NCI-H1694 treated with DMSO at 0.1 percent for 48 hours (cell line): ENCODE data around the gene SEC22B.
"Not testable (repeated sequence)": the region's sequence is repeated elsewhere in the genome, so short reads cannot be mapped to it uniquely, and the experiment has no call there.

Experiments used
- DNase-seq: peaks from one replicate; lab custom pipeline; 2025; lab: John Stamatoyannopoulos, UW

The SEC22B gene

GRCh38 chr1:120116094-120116493 lies 60.2 kb downstream of the SEC22B start:
- DNase-seq = not testable (repeated sequence)

GRCh38 chr1:120113134-120113533 lies 63.2 kb downstream of the SEC22B start:
- DNase-seq = not testable (repeated sequence)

GRCh38 chr1:120112212-120112611 lies 64.1 kb downstream of the SEC22B start:
- DNase-seq = not testable (repeated sequence)

GRCh38 chr1:120111771-120112170 lies 64.5 kb downstream of the SEC22B start:
- not testable (repeated sequence) for DNase-seq

- DNase-seq = not testable (repeated sequence)
Measured at GRCh38 chr1:120111008-120111407, 65.3 kb downstream of the SEC22B start.

GRCh38 chr1:120109656-120110055 lies 66.7 kb downstream of the SEC22B start:
- DNase-seq = not testable (repeated sequence)

GRCh38 chr1:120109180-120109579 lies 67.1 kb downstream of the SEC22B start:
- not testable (repeated sequence) for DNase-seq

- DNase-seq = not testable (repeated sequence)
Measured at GRCh38 chr1:120105288-120105687, 71.0 kb downstream of the SEC22B start.

- DNase-seq = not testable (repeated sequence)
Measured at GRCh38 chr1:120103768-120104167, 72.6 kb downstream of the SEC22B start.

- DNase-seq = not testable (repeated sequence)
Measured at GRCh38 chr1:120101593-120101992, 74.7 kb downstream of the SEC22B start.
